ENCODE measurements around the gene POTEH. TPM values are rescaled to one million over a fixed set of nuclear protein-coding genes. Genes with fewer than 3 reads are reported as not detected.

Gene POTEH
- polyA plus RNA-seq, 2 of the 4 experiments (the other 2 are of a cell fraction): 0.06 TPM; not detected in 1

Small RNA genes within 50 kb of the gene (small RNA-seq; reads per million reads assigned to genes)
- gene RNU6-816P: 0 reads per million in 6 experiments

Other genes with a start within 250 kb of the POTEH start
- 0.17 TPM in 1 of 2 replicates, not detected in the other for gene OR11H1, start 161.8 kb upstream of the POTEH start, polyA plus RNA-seq (2011; rRNA removed)
- gene OR11H1, start 161.8 kb upstream of the POTEH start, polyA plus RNA-seq (2017; fragmentation: RNase III; extraction: RNeasy Plus Mini Kit Qiagen cat#74134 plus additional on column Dnase treatment): not detected in 3 replicates